H1 (cell line): ENCODE results near the gene LIAS. TPM values are rescaled to one million over a fixed set of nuclear protein-coding genes. Genes with fewer than 3 reads are reported as not detected.

Experiments used
- CHD7 ChIP-seq: fragments of 300-600 bp; sonication (generic); IDR thresholded peaks from 2 replicates; pipeline ENCODE4 v1.7.1; 2012; ENCODE audit warnings: low read length, moderate library complexity, mild to moderate bottlenecking, inconsistent platforms; ENCODE audit not compliant: insufficient replicate concordance
- JUND ChIP-seq: IDR thresholded peaks from 2 replicates; pipeline ENCODE4 v1.6.1; 2011; ENCODE audit warnings: mild to moderate bottlenecking, improper control_type of control experiment, low read length
- KDM5A ChIP-seq: fragments of 200-600 bp; IDR thresholded peaks from 2 replicates; pipeline ENCODE4 v1.7.1; 2012; ENCODE audit warnings: mild to moderate bottlenecking, low read length, inconsistent platforms, mixed read lengths
- NANOG ChIP-seq: IDR thresholded peaks from 2 replicates; pipeline ENCODE4 v1.6.1; 2011; ENCODE audit warnings: low read length, low read depth, mild to moderate bottlenecking, inconsistent platforms; ENCODE audit not compliant: insufficient read depth, poor library complexity, severe bottlenecking
- SIN3A ChIP-seq, 2 experiments: IDR thresholded peaks in 1 of 2; conservative IDR thresholded peaks in 1 of 2; 2 replicates each; pipeline ENCODE4 v1.6.1; 2011 to 2012; ENCODE audit warnings: low read length in 2 of 2, improper control_type of control experiment in 1 of 2, low read depth in 1 of 2, mild to moderate bottlenecking in 1 of 2
- SP4 ChIP-seq: IDR thresholded peaks from 2 replicates; pipeline ENCODE4 v1.6.1; 2012; ENCODE audit warnings: low read length, inconsistent platforms
- TCF12 ChIP-seq: IDR thresholded peaks from 2 replicates; pipeline ENCODE4 v1.6.1; 2011; ENCODE audit warnings: low read depth, mild to moderate bottlenecking, low read length
- USF2 ChIP-seq: IDR thresholded peaks from 2 replicates; pipeline ENCODE4 v1.6.1; 2011; ENCODE audit warnings: low read length, improper control_type of control experiment
- polyA plus RNA-seq, 7 experiments: library from polyadenylated mRNA; depleted of rRNA in 3 of 7; stranded (reverse) in 5 of 7; unstranded in 2 of 7; fragments of >200 nt in 5 of 7; fragments of 200-250 nt in 2 of 7; gene quantifications; 1 replicate in 5 of 7; 2 replicates in 1 of 7; 4 replicates in 1 of 7; pipeline versions ENCODE4 v1.2.1 to v1.2.3, GENCODE V29; 2011 to 2013; ENCODE audit warnings: missing spikeins in 2 of 7, mixed read lengths in 2 of 7
- total RNA-seq: library from RNA; stranded (reverse); fragmentation: NEBNext Ultra II Directional; extraction: Animal tissue kit (Norgen Biotek cat#: 25700); gene quantifications from 2 replicates; pipeline ENCODE4 v1.2.1, GENCODE V29; 2021

The LIAS gene
- total and polyA plus RNA-seq, 2 of the 8 experiments (the other 6 are each of a cell fraction or from before 2014, with no cell fraction given): 10.5 to 24.9 TPM

GRCh38 chr4:39458505-39459300 is at the start of gene LIAS, which contains the start of gene RPL9 (continued):
- TF ChIP-seq CHD7 (no peak), JUND (peak; percentile 67), TCF12 (no peak), KDM5A (peak; percentile 88), SIN3A (conservative IDR thresholded peaks at IDR 0.05 in 1 of 2, IDR thresholded peaks at IDR 0.05 in 1 of 2; ENCODE audit: low read depth in 1 of 2, low read length in 2 of 2) (peak; percentile 26 to 87; a peak in 2 of 4 replicates), USF2 (no peak), SP4 (no peak), NANOG (no peak)
